Measurements from ENCODE around the gene ITGB2.

ITGB2 gene

GRCh38 chr21:44910229-44911067 is 10.3 kb downstream of the ITGB2 start:
- Histone ChIP-seq H3K9me2 (replicated peaks; ENCODE audit: low read depth, low read length) (no peaks in the 10 kb centered on the region), H3K4me2 (ENCODE audit: low read depth, low read length, poor library complexity, severe bottlenecking) (no peak overlapping the region), H3K36me3 (ENCODE audit: insufficient read depth, low read length) (peaks cover 13% of the 10 kb centered on the region; the same call in 1 of the 2 replicates), H3K79me2 (ENCODE audit: insufficient read depth, low read length) (peaks cover 38% of the 10 kb centered on the region), H4K20me1 (ENCODE audit: insufficient read depth, low read length, poor library complexity, severe bottlenecking) (no peaks in the 10 kb centered on the region), H3K9me3 (ENCODE audit: insufficient read depth, low read depth, low read length) (no peaks in the 10 kb centered on the region), H3K27me3 (ENCODE audit: insufficient read depth, low read length, poor library complexity, severe bottlenecking) (no peaks in the 10 kb centered on the region), H3K9ac (ENCODE audit: low read depth, low read length, poor library complexity, severe bottlenecking) (no peak overlapping the region), H3K4me1 (ENCODE audit: insufficient read depth, low read length, poor library complexity, severe bottlenecking) (peaks cover 46% of the 10 kb centered on the region), H3F3A (ENCODE audit: low read depth) (0 out of 2 replicates have a peak, but pooled peaks cover 4% of the 10 kb centered on the region), H2AFZ (ENCODE audit: low read length) (no peak overlapping the region), H3K4me3 (ENCODE audit: low read length, poor library complexity, severe bottlenecking) (no peak overlapping the region)
- no peak for TF ChIP-seq CTCF (conservative IDR thresholded peaks at IDR 0.05; ENCODE audit: low read length)
- no peak for TF ChIP-seq EZH2phosphoT487 (IDR thresholded peaks at IDR 0.05; ENCODE audit: borderline replicate concordance)

DNA sequence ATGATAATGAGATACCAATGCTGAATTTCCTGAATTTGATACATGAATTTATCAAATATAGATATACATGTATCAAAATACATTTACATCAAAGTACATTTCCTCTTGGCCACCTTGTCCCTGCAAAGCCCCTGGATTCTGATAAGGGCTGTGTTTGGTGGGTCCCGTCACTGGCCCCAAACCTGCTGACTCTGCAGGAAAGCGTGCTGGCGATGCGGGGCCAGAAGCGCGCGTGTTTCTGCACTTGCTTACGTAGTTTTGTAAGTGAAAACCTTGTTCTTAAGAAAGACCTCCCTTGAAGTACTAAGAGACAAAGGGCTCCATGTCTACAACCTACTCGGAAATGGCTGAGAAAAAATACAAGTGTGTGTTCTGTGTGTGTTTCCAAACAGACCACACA is 11.0 kb downstream of the ITGB2 start:
- TF ChIP-seq CTCF (conservative IDR thresholded peaks at IDR 0.05; ENCODE audit: low read length) (no peak), EZH2phosphoT487 (IDR thresholded peaks at IDR 0.05; ENCODE audit: borderline replicate concordance) (no peak)
- Histone ChIP-seq H3K9ac (ENCODE audit: low read depth, low read length, poor library complexity, severe bottlenecking) (no peak overlapping the region), H3K36me3 (ENCODE audit: insufficient read depth, low read length) (peaks cover 13% of the 10 kb centered on the region; the same call in 1 of the 2 replicates), H3F3A (ENCODE audit: low read depth) (0 out of 2 replicates have a peak, but pooled peaks cover 4% of the 10 kb centered on the region), H3K27me3 (ENCODE audit: insufficient read depth, low read length, poor library complexity, severe bottlenecking) (no peaks in the 10 kb centered on the region), H3K4me2 (ENCODE audit: low read depth, low read length, poor library complexity, severe bottlenecking) (no peak overlapping the region), H3K4me3 (ENCODE audit: low read length, poor library complexity, severe bottlenecking) (no peak overlapping the region), H3K9me2 (replicated peaks; ENCODE audit: low read depth, low read length) (no peaks in the 10 kb centered on the region), H3K4me1 (ENCODE audit: insufficient read depth, low read length, poor library complexity, severe bottlenecking) (peaks cover 38% of the 10 kb centered on the region), H3K9me3 (ENCODE audit: insufficient read depth, low read depth, low read length) (no peaks in the 10 kb centered on the region), H4K20me1 (ENCODE audit: insufficient read depth, low read length, poor library complexity, severe bottlenecking) (no peaks in the 10 kb centered on the region), H2AFZ (ENCODE audit: low read length) (no peak overlapping the region), H3K79me2 (ENCODE audit: insufficient read depth, low read length) (peaks cover 33% of the 10 kb centered on the region)

GRCh38 chr21:44908908-44909307 is 11.8 kb downstream of the ITGB2 start:
- H3K27me3 ChIP-seq (ENCODE audit: insufficient read depth, low read length, poor library complexity, severe bottlenecking) = no peaks in the 10 kb centered on the region
- no peaks in the 10 kb centered on the region for H3F3A ChIP-seq (ENCODE audit: low read depth)
- no peak overlapping the region for H3K9ac ChIP-seq (ENCODE audit: low read depth, low read length, poor library complexity, severe bottlenecking)
- H4K20me1 ChIP-seq (ENCODE audit: insufficient read depth, low read length, poor library complexity, severe bottlenecking) = no peaks in the 10 kb centered on the region
- H3K36me3 ChIP-seq (ENCODE audit: insufficient read depth, low read length) = peaks cover 13% of the 10 kb centered on the region; the same call in 1 of the 2 replicates
- H3K4me1 ChIP-seq (ENCODE audit: insufficient read depth, low read length, poor library complexity, severe bottlenecking) = peaks cover 30% of the 10 kb centered on the region
- no peaks in the 10 kb centered on the region for H3K9me3 ChIP-seq (ENCODE audit: insufficient read depth, low read depth, low read length)
- H3K79me2 ChIP-seq (ENCODE audit: insufficient read depth, low read length) = peaks cover 33% of the 10 kb centered on the region
- H2AFZ ChIP-seq (ENCODE audit: low read length) = no peak overlapping the region
- TF ChIP-seq CTCF (conservative IDR thresholded peaks at IDR 0.05; ENCODE audit: low read length) (no peak), EZH2phosphoT487 (IDR thresholded peaks at IDR 0.05; ENCODE audit: borderline replicate concordance) (no peak)
- H3K4me2 ChIP-seq (ENCODE audit: low read depth, low read length, poor library complexity, severe bottlenecking) = no peak overlapping the region
- no peak overlapping the region for H3K4me3 ChIP-seq (ENCODE audit: low read length, poor library complexity, severe bottlenecking)
- H3K9me2 ChIP-seq (replicated peaks; ENCODE audit: low read depth, low read length) = no peaks in the 10 kb centered on the region

Data from Loucy (cell line).